K562 (cell line): ENCODE data around the gene ZNF229. TPM values are rescaled to one million over a fixed set of nuclear protein-coding genes. Genes with fewer than 3 reads are reported as not detected.

ENCODE experiments used
- ATAC-seq: fragments of 200-7000 bp; cut with Tn5 transposase; 3 replicates; pipeline ENCODE4 v1.9.1; 2020; ENCODE audit warnings: moderate library complexity
- BruUV-seq: library from RNA; stranded (reverse); fragments of 400-500 nt; replicated peaks from 2 replicates; lab custom pipeline; 2021; lab: Mats Ljungman, UMichigan
- CTCF ChIA-PET: fragments of 300-600 bp; formaldehyde crosslinking; extraction: SDS; loops from one replicate; lab custom pipeline; 2021; ENCODE audit warnings: low intra/inter-chr PET ratio; lab: Yijun Ruan, JAX
- POLR2A ChIA-PET: fragments of 300-600, 350-650 bp; sonication (Branson Sonifier 250); formaldehyde crosslinking; extraction: SDS; loops from one replicate; lab custom pipeline; 2021; ENCODE audit warnings: antibody characterized with exemption, inconsistent platforms; lab: Yijun Ruan, JAX
- DNase-seq, 4 experiments: peaks; one replicate each; pipeline versions ENCODE4 v3.0.0 to v3.0.0-alpha.2; 2011 to 2018; ENCODE audit warnings: low spot score in 3 of 4, mixed read lengths in 3 of 4; ENCODE audit errors: extremely low read depth in 1 of 4
- FAIRE-seq: peaks from 2 replicates; lab custom pipeline; 2011; peaks lifted over from hg19 to GRCh38; lab: Jason Lieb, UNC
- H2AFZ ChIP-seq: 2 replicates; pipeline ENCODE4 v1.6.0; 2011; ENCODE audit warnings: low read depth, low read length, control low read depth, inconsistent platforms
- H3K27ac ChIP-seq: fragments of 200-600 bp; 3 replicates; pipeline ENCODE4 v1.8.0; 2011; ENCODE audit warnings: low read depth, mild to moderate bottlenecking, control low read depth, inconsistent platforms, low read length, moderate library complexity, mixed read lengths; ENCODE audit errors: extremely low read depth
- H3K27me3 ChIP-seq, 2 experiments: fragments of 300-600 bp in 1 of 2; 2 replicates in 1 of 2; 3 replicates in 1 of 2; pipeline versions ENCODE4 v1.6.0 to v1.8.0; 2011; ENCODE audit warnings: inconsistent platforms in 2 of 2, low read length in 2 of 2, mild to moderate bottlenecking in 1 of 2, mixed read lengths in 1 of 2, moderate library complexity in 1 of 2; ENCODE audit not compliant: control insufficient read depth in 2 of 2, insufficient read depth in 2 of 2
- H3K36me3 ChIP-seq: fragments of 300-600 bp; 3 replicates; pipeline ENCODE4 v1.8.0; 2011; ENCODE audit warnings: mild to moderate bottlenecking, low read length, inconsistent platforms; ENCODE audit not compliant: control insufficient read depth, insufficient read depth
- H3K4me1 ChIP-seq, 2 experiments: fragments of 200-600 bp in 1 of 2; replicated peaks in 1 of 2; 2 replicates in 1 of 2; 3 replicates in 1 of 2; pipeline versions ENCODE4 v1.5.1 to v1.8.0; 2011; ENCODE audit warnings: inconsistent platforms in 2 of 2, low read length in 2 of 2, mild to moderate bottlenecking in 1 of 2, mixed read lengths in 1 of 2, moderate library complexity in 1 of 2; ENCODE audit not compliant: control insufficient read depth in 2 of 2, insufficient read depth in 2 of 2
- H3K4me2 ChIP-seq: 2 replicates; pipeline ENCODE4 v1.6.1; 2011; ENCODE audit warnings: low read length, control low read depth, inconsistent platforms, mixed read lengths; ENCODE audit not compliant: insufficient read depth
- H3K4me3 ChIP-seq: fragments of 200-600 bp; sonication (generic), shearing (Covaris generic); 2 replicates; pipeline ENCODE4 v1.5.1; 2016; ENCODE audit warnings: control low read depth, inconsistent platforms
- H3K79me2 ChIP-seq: fragments of 200-600 bp; 3 replicates; pipeline ENCODE4 v1.8.0; 2011; ENCODE audit warnings: low read length, inconsistent platforms; ENCODE audit not compliant: control insufficient read depth, insufficient read depth
- H3K9ac ChIP-seq, 2 experiments: 2 replicates each; pipeline versions ENCODE4 v1.6.0 to v1.6.1; 2011; ENCODE audit warnings: low read depth in 2 of 2, low read length in 2 of 2, control low read depth in 1 of 2, inconsistent platforms in 1 of 2, mild to moderate bottlenecking in 1 of 2, mixed read lengths in 1 of 2; ENCODE audit not compliant: insufficient read depth in 1 of 2
- H3K9me1 ChIP-seq: one replicate; pipeline ENCODE4 v1.6.0; 2011; ENCODE audit warnings: inconsistent platforms, mild to moderate bottlenecking, low read length, moderate library complexity; ENCODE audit not compliant: control insufficient read depth, insufficient read depth
- H3K9me3 ChIP-seq: replicated peaks from 2 replicates; pipeline ENCODE4 v1.5.1; 2011; ENCODE audit warnings: low read depth, low read length, inconsistent platforms; ENCODE audit not compliant: control insufficient read depth, insufficient read depth
- H4K20me1 ChIP-seq: replicated peaks from 2 replicates; pipeline ENCODE4 v1.6.1; 2011; ENCODE audit warnings: low read length, inconsistent platforms, mixed read lengths; ENCODE audit not compliant: control insufficient read depth, insufficient read depth
- BRD9 ChIP-seq: fragments of 450-650 bp; IDR thresholded peaks from 2 replicates; pipeline ENCODE4 v1.6.1; 2018; ENCODE audit warnings: low read depth; ENCODE audit not compliant: partially characterized antibody
- CHD4 ChIP-seq: fragments of 200-600 bp; sonication (generic); IDR thresholded peaks from 3 replicates; pipeline ENCODE4 v1.6.1; 2012; ENCODE audit warnings: low read depth, mild to moderate bottlenecking, mixed read lengths, low read length, inconsistent platforms; ENCODE audit not compliant: insufficient read depth, insufficient replicate concordance, poor library complexity, severe bottlenecking
- DPF2 ChIP-seq: fragments of 450-650 bp; IDR thresholded peaks from 2 replicates; pipeline ENCODE4 v1.6.1; 2016
- ELF2 ChIP-seq: fragments of 250-450 bp; sonication (Bioruptor Pico); IDR thresholded peaks from 2 replicates; pipeline ENCODE4 v1.5.0; 2021; ENCODE audit warnings: mild to moderate bottlenecking
- FOXA3 ChIP-seq, 2 experiments: fragments of 450-650 bp in 1 of 2; sonication (generic) in 1 of 2; formaldehyde crosslinking; IDR thresholded peaks in 1 of 2; conservative IDR thresholded peaks in 1 of 2; 2 replicates each; pipeline versions ENCODE4 v1.4.0 to v1.8.0; 2020 to 2022; ENCODE audit warnings: mild to moderate bottlenecking in 2 of 2, missing genetic modification reagents in 1 of 2
- FOXK2 ChIP-seq, 2 experiments: fragments of 450-650 bp; IDR thresholded peaks in 1 of 2; conservative IDR thresholded peaks in 1 of 2; 2 replicates each; pipeline ENCODE4 v1.6.1; 2016; ENCODE audit warnings: low read depth in 2 of 2, mild to moderate bottlenecking in 1 of 2
- HEY1 ChIP-seq: fragments of 250-450 bp; sonication (Bioruptor Pico); IDR thresholded peaks from 2 replicates; pipeline ENCODE4 v1.5.0; 2020; ENCODE audit warnings: mild to moderate bottlenecking, moderate library complexity, borderline replicate concordance
- JUNB ChIP-seq: fragments of 450-650 bp; formaldehyde crosslinking; conservative IDR thresholded peaks from 2 replicates; pipeline ENCODE4 v1.4.0; 2020; ENCODE audit warnings: mild to moderate bottlenecking
- MAFF ChIP-seq: IDR thresholded peaks from 2 replicates; pipeline ENCODE4 v1.6.1; 2012; ENCODE audit warnings: low read length, improper control_type of control experiment
- PCBP1 ChIP-seq: fragments of 200-400 bp; formaldehyde crosslinking; IDR thresholded peaks from 2 replicates; pipeline ENCODE4 v1.6.1; 2018; ENCODE audit warnings: mild to moderate bottlenecking, low read depth, low read length; ENCODE audit not compliant: poor library complexity, severe bottlenecking
- POLR2B ChIP-seq: fragments of 450-650 bp; IDR thresholded peaks from 2 replicates; pipeline ENCODE4 v1.6.1; 2018; ENCODE audit warnings: low read depth; ENCODE audit not compliant: partially characterized antibody
- SMARCE1 ChIP-seq: fragments of 450-650 bp; IDR thresholded peaks from 2 replicates; pipeline ENCODE4 v1.7.1; 2016; ENCODE audit warnings: mild to moderate bottlenecking
- TARDBP ChIP-seq: fragments of 450-650 bp; IDR thresholded peaks from 2 replicates; pipeline ENCODE4 v1.6.1; 2016
- WGBS: fragments of 100-300 bp; shearing (Covaris generic); methylation state at CpG from one replicate; pipeline ENCODE4 v1.1.6; 2016; ENCODE audit warnings: low coverage, mixed read lengths; ENCODE audit not compliant: insufficient coverage; ENCODE audit errors: missing lambda C conversion rate; 5-methylcytosine and 5-hydroxymethylcytosine counted together
- in situ Hi-C: fragments of 300-500 bp; cut with MboI; formaldehyde crosslinking; loops from 4 replicates; pipeline ENCODE4 v1.15.0; 2018; ENCODE audit warnings: inconsistent platforms, mixed read lengths
- intact Hi-C: fragments of 100-400 bp; cut with micrococcal nuclease; formaldehyde crosslinking; loops from 2 replicates; pipeline ENCODE4 v1.14.2; 2022
- polyA plus RNA-seq, 8 experiments: library from polyadenylated mRNA; depleted of rRNA in 4 of 8; stranded (reverse) in 5 of 8; unstranded in 3 of 8; fragments of >200 nt; fragmentation: Nextera tagmentation in 2 of 8; fragmentation: Illumina TruSeq in 1 of 8; extraction: Ambion mirVana in 2 of 8; extraction: Trizol in 1 of 8; gene quantifications; 2 replicates each; pipeline versions ENCODE4 v1.2.1 to v1.2.3, GENCODE V29; 2011 to 2014; ENCODE audit warnings: inconsistent platforms in 1 of 8, missing spikeins in 1 of 8
- total RNA-seq, 7 experiments: library from RNA; depleted of rRNA in 6 of 7; stranded (reverse); fragments of >200 nt in 6 of 7; fragmentation: Illumina TruSeq in 2 of 7; extraction: Trizol in 2 of 7; gene quantifications; 2 replicates each; pipeline versions ENCODE4 v1.2.1 to v1.2.3, GENCODE V29; 2011 to 2021; ENCODE audit warnings: low replicate concordance in 1 of 7
- TF ChIP-seq, protein P1 (sequence below), 3 experiments: IDR thresholded peaks in 2 of 3; conservative IDR thresholded peaks in 1 of 3; 2 replicates each; pipeline ENCODE4 v1.5.1; 2011 to 2012; ENCODE audit warnings: low read length in 3 of 3, mild to moderate bottlenecking in 3 of 3, control low read depth in 2 of 3, improper control_type of control experiment in 1 of 3, inconsistent platforms in 1 of 3, low read depth in 1 of 3, mixed read lengths in 1 of 3, moderate library complexity in 1 of 3; ENCODE audit not compliant: insufficient read depth in 2 of 3
- TF ChIP-seq, protein P2 (sequence below): fragments of 250-450 bp; sonication (Bioruptor Pico); IDR thresholded peaks from 2 replicates; pipeline ENCODE4 v1.9.0; 2021; ENCODE audit warnings: mild to moderate bottlenecking
- TF ChIP-seq, protein P3 (sequence below): fragments of 450-650 bp; conservative IDR thresholded peaks from 2 replicates; pipeline ENCODE4 v1.6.1; 2016; ENCODE audit warnings: missing genetic modification characterization, low read depth, mild to moderate bottlenecking, control low read depth, missing compliant biosample characterization

The ZNF229 gene
- total and polyA plus RNA-seq, 9 of the 15 experiments (the other 6 are each of a cell fraction or from before 2014, with no cell fraction given) = 0.31 to 2.4 (median 0.74) TPM

GRCh38 chr19:44452367-44452766 is 4.1 kb upstream of the ZNF229 start:
- Histone ChIP-seq H3K9me1 (no peaks in the 10 kb centered on the region), H3K79me2 (no peaks in the 10 kb centered on the region), H4K20me1 (no peaks in the 10 kb centered on the region), H3K4me1 (peaks cover 0 to 6% of the 10 kb centered on the region in 2 experiments; a peak in 2 of 5 replicates), H3K4me2 (no peak overlapping the region), H2AFZ (no peak overlapping the region), H3K4me3 (no peak overlapping the region), H3K36me3 (no peaks in the 10 kb centered on the region), H3K9me3 (peaks cover 2% of the 10 kb centered on the region; the same call in 1 of the 2 replicates), H3K27ac (no peak overlapping the region), H3K9ac (no peak overlapping the region), H3K27me3 (no peaks in the 10 kb centered on the region)
- 0% methylated on average over 4 of the region's 4 CpGs for WGBS
- in situ Hi-C loops (no loop called here), intact Hi-C loops (no loop called here)
- DNase-seq = no peak
- ChIA-PET POLR2A (no interaction called here), CTCF (no interaction called here)
- no peak for FAIRE-seq
- ATAC-seq = no peak
- TF ChIP-seq POLR2B (no peak), HEY1 (CRISPR knock-in tag) (no peak), SMARCE1 (no peak), BRD9 (no peak), PCBP1 (no peak), CHD4 (no peak), DPF2 (no peak), ELF2 (no peak), TARDBP (no peak), FOXK2 (conservative IDR thresholded peaks at IDR 0.05 in 1 of 2, IDR thresholded peaks at IDR 0.05 in 1 of 2; ENCODE audit: low read depth in 2 of 2) (no peak), JUNB (CRISPR knock-in tag) (no peak), MAFF (no peak), FOXA3 (CRISPR knock-in tag; conservative IDR thresholded peaks at IDR 0.05 in 1 of 2, IDR thresholded peaks at IDR 0.05 in 1 of 2) (no peak)
- TF ChIP-seq, protein P1, sequence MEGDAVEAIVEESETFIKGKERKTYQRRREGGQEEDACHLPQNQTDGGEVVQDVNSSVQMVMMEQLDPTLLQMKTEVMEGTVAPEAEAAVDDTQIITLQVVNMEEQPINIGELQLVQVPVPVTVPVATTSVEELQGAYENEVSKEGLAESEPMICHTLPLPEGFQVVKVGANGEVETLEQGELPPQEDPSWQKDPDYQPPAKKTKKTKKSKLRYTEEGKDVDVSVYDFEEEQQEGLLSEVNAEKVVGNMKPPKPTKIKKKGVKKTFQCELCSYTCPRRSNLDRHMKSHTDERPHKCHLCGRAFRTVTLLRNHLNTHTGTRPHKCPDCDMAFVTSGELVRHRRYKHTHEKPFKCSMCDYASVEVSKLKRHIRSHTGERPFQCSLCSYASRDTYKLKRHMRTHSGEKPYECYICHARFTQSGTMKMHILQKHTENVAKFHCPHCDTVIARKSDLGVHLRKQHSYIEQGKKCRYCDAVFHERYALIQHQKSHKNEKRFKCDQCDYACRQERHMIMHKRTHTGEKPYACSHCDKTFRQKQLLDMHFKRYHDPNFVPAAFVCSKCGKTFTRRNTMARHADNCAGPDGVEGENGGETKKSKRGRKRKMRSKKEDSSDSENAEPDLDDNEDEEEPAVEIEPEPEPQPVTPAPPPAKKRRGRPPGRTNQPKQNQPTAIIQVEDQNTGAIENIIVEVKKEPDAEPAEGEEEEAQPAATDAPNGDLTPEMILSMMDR (IDR thresholded peaks at IDR 0.05 in 2 of 3, conservative IDR thresholded peaks at IDR 0.05 in 1 of 3; ENCODE audit: insufficient read depth in 2 of 3, low read depth in 1 of 3, low read length in 3 of 3) = no peak
- TF ChIP-seq, protein P2, sequence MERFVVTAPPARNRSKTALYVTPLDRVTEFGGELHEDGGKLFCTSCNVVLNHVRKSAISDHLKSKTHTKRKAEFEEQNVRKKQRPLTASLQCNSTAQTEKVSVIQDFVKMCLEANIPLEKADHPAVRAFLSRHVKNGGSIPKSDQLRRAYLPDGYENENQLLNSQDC = no peak
- TF ChIP-seq, protein P3, sequence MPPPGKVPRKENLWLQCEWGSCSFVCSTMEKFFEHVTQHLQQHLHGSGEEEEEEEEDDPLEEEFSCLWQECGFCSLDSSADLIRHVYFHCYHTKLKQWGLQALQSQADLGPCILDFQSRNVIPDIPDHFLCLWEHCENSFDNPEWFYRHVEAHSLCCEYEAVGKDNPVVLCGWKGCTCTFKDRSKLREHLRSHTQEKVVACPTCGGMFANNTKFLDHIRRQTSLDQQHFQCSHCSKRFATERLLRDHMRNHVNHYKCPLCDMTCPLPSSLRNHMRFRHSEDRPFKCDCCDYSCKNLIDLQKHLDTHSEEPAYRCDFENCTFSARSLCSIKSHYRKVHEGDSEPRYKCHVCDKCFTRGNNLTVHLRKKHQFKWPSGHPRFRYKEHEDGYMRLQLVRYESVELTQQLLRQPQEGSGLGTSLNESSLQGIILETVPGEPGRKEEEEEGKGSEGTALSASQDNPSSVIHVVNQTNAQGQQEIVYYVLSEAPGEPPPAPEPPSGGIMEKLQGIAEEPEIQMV (tag) = no peak
- no TSS peak for BruUV-seq
